OCI-LY7 (cell line): Measurements from ENCODE around the gene IPO13. TPM values are rescaled to one million over a fixed set of nuclear protein-coding genes. Genes with fewer than 3 reads are reported as not detected.

Source experiments
- BruUV-seq: library from RNA; stranded (reverse); fragments of 400-500 nt; replicated peaks from 2 replicates; lab custom pipeline; 2021; lab: Mats Ljungman, UMichigan
- CTCF ChIA-PET: fragments of 300-600 bp; sonication (Branson Sonifier 250); formaldehyde crosslinking; loops from one replicate; lab custom pipeline; 2022; ENCODE audit warnings: antibody characterized with exemption; ENCODE audit not compliant: unreplicated experiment; lab: Charles Lee
- POLR2A ChIA-PET: fragments of 300-600 bp; sonication (Branson Sonifier 250); formaldehyde crosslinking; loops from one replicate; lab custom pipeline; 2022; ENCODE audit warnings: antibody characterized with exemption; lab: Charles Lee
- DNase-seq: peaks from one replicate; pipeline ENCODE4 v3.0.0-alpha.2; 2015; ENCODE audit warnings: low spot score
- H2AFZ ChIP-seq: fragments of 200-600 bp; sonication (generic), shearing (Covaris generic); 2 replicates; pipeline ENCODE4 v1.6.1; 2014; ENCODE audit warnings: mild to moderate bottlenecking, antibody characterized with exemption, low read length, moderate library complexity
- H3K27ac ChIP-seq: fragments of 200-600 bp; sonication (generic); 2 replicates; pipeline ENCODE4 v1.5.1; 2014; ENCODE audit warnings: mixed run types, low read depth, mild to moderate bottlenecking, moderate library complexity, low read length, inconsistent platforms; ENCODE audit not compliant: poor library complexity, severe bottlenecking
- H3K36me3 ChIP-seq: fragments of 200-600 bp; sonication (generic); 2 replicates; pipeline ENCODE4 v1.6.1; 2014; ENCODE audit warnings: mild to moderate bottlenecking, antibody characterized with exemption, low read length, moderate library complexity, mixed read lengths; ENCODE audit not compliant: insufficient read depth
- H3K4me1 ChIP-seq: fragments of 200-600 bp; sonication (generic); 2 replicates; pipeline ENCODE4 v1.5.1; 2014; ENCODE audit warnings: mild to moderate bottlenecking, low read length; ENCODE audit not compliant: insufficient read depth, poor library complexity, severe bottlenecking
- H3K4me2 ChIP-seq: fragments of 200-600 bp; sonication (generic); 2 replicates; pipeline ENCODE4 v1.6.1; 2014; ENCODE audit warnings: mild to moderate bottlenecking, low read length
- H3K4me3 ChIP-seq: fragments of 200-600 bp; sonication (generic); 2 replicates; pipeline ENCODE4 v1.5.1; 2014; ENCODE audit warnings: mild to moderate bottlenecking, low read depth, low read length; ENCODE audit not compliant: poor library complexity, severe bottlenecking
- H3K79me2 ChIP-seq: fragments of 200-600 bp; sonication (generic); 2 replicates; pipeline ENCODE4 v1.6.1; 2016; ENCODE audit warnings: low read depth, mild to moderate bottlenecking, low read length, moderate library complexity, mixed read lengths; ENCODE audit not compliant: insufficient read depth
- H3K9me2 ChIP-seq: fragments of 200-600 bp; sonication (generic); 2 replicates; pipeline ENCODE4 v1.6.1; 2016; ENCODE audit warnings: mild to moderate bottlenecking, low read length, mixed read lengths; ENCODE audit not compliant: insufficient read depth
- H3K9me3 ChIP-seq: fragments of 200-600 bp; sonication (generic); 2 replicates; pipeline ENCODE4 v1.6.1; 2014; ENCODE audit warnings: mild to moderate bottlenecking, mixed run types, low read length, mixed read lengths
- H4K20me1 ChIP-seq: fragments of 200-600 bp; sonication (generic); 2 replicates; pipeline ENCODE4 v1.6.1; 2014; ENCODE audit warnings: mild to moderate bottlenecking, antibody characterized with exemption, low read length, moderate library complexity, mixed read lengths; ENCODE audit not compliant: insufficient read depth
- EZH2phosphoT487 ChIP-seq: fragments of 200-600 bp; sonication (generic); IDR thresholded peaks from 2 replicates; pipeline ENCODE4 v1.6.1; 2018; ENCODE audit warnings: low read depth, borderline replicate concordance, mild to moderate bottlenecking, mixed run types, antibody characterized with exemption, low read length, moderate library complexity, mixed read lengths
- intact Hi-C: fragments of 100-400 bp; cut with micrococcal nuclease; formaldehyde crosslinking; loops from one replicate; pipeline ENCODE4 v1.10.0; 2022; ENCODE audit not compliant: unreplicated experiment
- total RNA-seq, 2 experiments: library from RNA; depleted of rRNA in 1 of 2; stranded (reverse); fragments of >200 nt in 1 of 2; shearing (Covaris generic) in 1 of 2; gene quantifications; 2 replicates each; pipeline ENCODE4 v1.2.3, GENCODE V29; 2014 to 2022
- TF ChIP-seq, protein P1 (sequence below): fragments of 200-600 bp; sonication (generic); conservative IDR thresholded peaks from 2 replicates; pipeline ENCODE4 v1.5.1; 2014; ENCODE audit warnings: mild to moderate bottlenecking, antibody characterized with exemption, low read length, moderate library complexity, mixed read lengths

The IPO13 gene
- total RNA-seq, 2 experiments from 2014 or later, result 17.8 to 24.1 TPM

DNA sequence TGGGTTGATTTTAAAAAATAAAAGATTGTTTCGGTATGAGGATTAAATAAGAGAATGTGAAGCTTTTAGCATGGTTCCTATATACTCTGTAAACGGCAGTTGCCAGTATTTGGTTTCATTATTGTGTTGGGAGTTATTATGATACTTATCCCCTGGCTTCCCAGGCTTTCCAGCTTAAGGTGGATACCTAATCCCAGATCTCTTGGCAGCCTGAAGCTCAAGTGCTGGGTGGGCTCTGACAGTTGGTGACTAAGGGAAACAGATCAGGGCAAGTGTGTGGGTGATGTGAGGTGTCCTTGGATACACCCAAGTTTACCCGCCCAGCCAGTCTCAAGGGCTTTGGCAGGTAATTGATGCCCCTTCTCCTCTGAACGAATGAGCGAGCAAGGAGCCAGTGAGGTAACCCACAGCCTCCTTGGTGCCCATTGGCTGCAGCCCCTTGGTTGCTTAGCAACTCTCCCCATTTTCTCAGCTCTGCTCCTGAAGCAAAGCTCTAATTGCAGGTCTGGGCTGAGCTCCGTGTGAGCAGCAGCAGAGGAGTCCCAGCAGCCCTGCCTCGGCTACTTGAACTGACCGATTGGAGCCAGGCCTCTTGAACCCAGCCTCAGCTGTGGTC lies 6.1 kb downstream of the IPO13 start:
- no peak overlapping the region for H3K4me3 ChIP-seq
- H3K9me3 ChIP-seq, result no peaks in the 10 kb centered on the region
- H4K20me1 ChIP-seq, result peaks cover 4% of the 10 kb centered on the region
- intact Hi-C loops, result no loop called here
- TF ChIP-seq, protein P1, sequence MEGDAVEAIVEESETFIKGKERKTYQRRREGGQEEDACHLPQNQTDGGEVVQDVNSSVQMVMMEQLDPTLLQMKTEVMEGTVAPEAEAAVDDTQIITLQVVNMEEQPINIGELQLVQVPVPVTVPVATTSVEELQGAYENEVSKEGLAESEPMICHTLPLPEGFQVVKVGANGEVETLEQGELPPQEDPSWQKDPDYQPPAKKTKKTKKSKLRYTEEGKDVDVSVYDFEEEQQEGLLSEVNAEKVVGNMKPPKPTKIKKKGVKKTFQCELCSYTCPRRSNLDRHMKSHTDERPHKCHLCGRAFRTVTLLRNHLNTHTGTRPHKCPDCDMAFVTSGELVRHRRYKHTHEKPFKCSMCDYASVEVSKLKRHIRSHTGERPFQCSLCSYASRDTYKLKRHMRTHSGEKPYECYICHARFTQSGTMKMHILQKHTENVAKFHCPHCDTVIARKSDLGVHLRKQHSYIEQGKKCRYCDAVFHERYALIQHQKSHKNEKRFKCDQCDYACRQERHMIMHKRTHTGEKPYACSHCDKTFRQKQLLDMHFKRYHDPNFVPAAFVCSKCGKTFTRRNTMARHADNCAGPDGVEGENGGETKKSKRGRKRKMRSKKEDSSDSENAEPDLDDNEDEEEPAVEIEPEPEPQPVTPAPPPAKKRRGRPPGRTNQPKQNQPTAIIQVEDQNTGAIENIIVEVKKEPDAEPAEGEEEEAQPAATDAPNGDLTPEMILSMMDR, result no peak
- TF ChIP-seq EZH2phosphoT487, result no peak
- H3K79me2 ChIP-seq, result no peaks in the 10 kb centered on the region
- H3K4me1 ChIP-seq, result peaks cover 5% of the 10 kb centered on the region
- ChIA-PET CTCF (no interaction called here), POLR2A (no interaction called here)
- no peak overlapping the region for H3K27ac ChIP-seq
- no peak overlapping the region for H3K4me2 ChIP-seq
- no peak overlapping the region for H2AFZ ChIP-seq
- DNase-seq, result no peak
- no peaks in the 10 kb centered on the region for H3K9me2 ChIP-seq
- no TSS peak for BruUV-seq
- peaks cover 27% of the 10 kb centered on the region; the same call in 1 of the 2 replicates for H3K36me3 ChIP-seq

DNA sequence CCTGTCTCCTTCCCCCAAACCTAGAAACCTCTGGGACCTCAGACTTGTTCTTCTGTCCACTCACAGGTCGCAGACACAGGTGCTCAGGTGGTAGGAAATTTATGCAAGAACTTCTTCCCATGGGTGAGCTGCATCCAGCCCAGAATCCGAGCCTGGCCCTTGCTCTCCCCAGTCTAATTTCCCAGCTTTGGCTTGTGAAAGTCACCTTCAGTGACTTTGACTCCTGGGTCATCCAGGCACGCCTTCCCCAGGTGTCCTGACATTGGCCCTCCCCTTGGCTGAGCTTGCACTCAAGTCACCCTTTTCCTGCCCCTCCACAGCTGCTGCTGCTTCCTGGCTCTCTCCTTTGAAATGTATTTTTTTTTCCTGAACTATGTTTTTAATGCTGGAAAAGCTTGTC lies 6.6 kb downstream of the IPO13 start:
- no peak for DNase-seq
- H3K9me3 ChIP-seq, result no peaks in the 10 kb centered on the region
- intact Hi-C loops, result no loop called here
- no TSS peak for BruUV-seq
- TF ChIP-seq EZH2phosphoT487, result no peak
- TF ChIP-seq, protein P1, result no peak
- H3K4me3 ChIP-seq, result no peak overlapping the region
- CTCF ChIA-PET, result no interaction called here
- no peak overlapping the region for H3K27ac ChIP-seq
- peaks cover 32% of the 10 kb centered on the region; the same call in 1 of the 2 replicates for H3K36me3 ChIP-seq
- peaks cover 4% of the 10 kb centered on the region for H4K20me1 ChIP-seq
- H3K4me1 ChIP-seq, result peaks cover under 1% of the 10 kb centered on the region
- H3K4me2 ChIP-seq, result no peak overlapping the region
- H3K9me2 ChIP-seq, result no peaks in the 10 kb centered on the region
- POLR2A ChIA-PET, result no interaction called here
- no peak overlapping the region for H2AFZ ChIP-seq
- no peaks in the 10 kb centered on the region for H3K79me2 ChIP-seq

DNA sequence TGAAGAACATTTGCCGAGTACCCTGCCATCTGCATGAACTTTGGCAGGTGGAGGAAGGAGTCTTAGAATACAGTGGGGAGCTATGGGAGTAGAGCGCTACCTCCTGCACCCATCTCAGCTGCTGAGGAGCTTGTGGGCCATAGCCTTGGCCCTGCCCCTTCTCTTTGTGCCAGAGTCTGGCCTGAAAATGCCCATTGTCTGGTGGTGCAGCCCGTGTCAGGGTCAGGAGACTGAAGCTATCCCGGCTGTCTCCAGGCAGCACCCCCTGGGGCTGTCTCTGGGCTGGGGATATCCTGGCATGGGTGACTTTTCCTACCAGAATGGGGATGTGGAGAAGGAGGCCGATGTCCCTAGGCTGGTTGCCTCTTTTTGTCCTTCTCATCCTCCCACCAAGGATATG lies 7.3 kb downstream of the IPO13 start:
- Histone ChIP-seq H3K4me2 (no peak overlapping the region), H3K9me3 (no peaks in the 10 kb centered on the region), H3K79me2 (no peaks in the 10 kb centered on the region), H3K4me1 (no peaks in the 10 kb centered on the region), H3K36me3 (peaks cover 32% of the 10 kb centered on the region; the same call in 1 of the 2 replicates), H3K27ac (no peak overlapping the region), H2AFZ (no peak overlapping the region), H4K20me1 (peaks cover 4% of the 10 kb centered on the region), H3K9me2 (no peaks in the 10 kb centered on the region), H3K4me3 (no peak overlapping the region)
- no TSS peak for BruUV-seq
- ChIA-PET CTCF (no interaction called here), POLR2A (no interaction called here)
- no peak for DNase-seq
- no peak for TF ChIP-seq EZH2phosphoT487
- TF ChIP-seq, protein P1, result no peak
- intact Hi-C loops, result no loop called here
